GM20000 (cell line): ENCODE results near the gene ALG9.
"Not testable (repeated sequence)": the region's sequence is repeated elsewhere in the genome, so short reads cannot be mapped to it uniquely, and the experiment has no call there.

Source experiments
- DNase-seq: peaks from one replicate; pipeline ENCODE4 v3.0.0; 2012; ENCODE audit warnings: low spot score
- TF ChIP-seq, protein P1 (sequence below): IDR thresholded peaks from 2 replicates; pipeline ENCODE4 v1.5.1; 2012; ENCODE audit warnings: mild to moderate bottlenecking, control low read depth; ENCODE audit errors: extremely low read depth, missing control alignments

Gene ALG9

DNA sequence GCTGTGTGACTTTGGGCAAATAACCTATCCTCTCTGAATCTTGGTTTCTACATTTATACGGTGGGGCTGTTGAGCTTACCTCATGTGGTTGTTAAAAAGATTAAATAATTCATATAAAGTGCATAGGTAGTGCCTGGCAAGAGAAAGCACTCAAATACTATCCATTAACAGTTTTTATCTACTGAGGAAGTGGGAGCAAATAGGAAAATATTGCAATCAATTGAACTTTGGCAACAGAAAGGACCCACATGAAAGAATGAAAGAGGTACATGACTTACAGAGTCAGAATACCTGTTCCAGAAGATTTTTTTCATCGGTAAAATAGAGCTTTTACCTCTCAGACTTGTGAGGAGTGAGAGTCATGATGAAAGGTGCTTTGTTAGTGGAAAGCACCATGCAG is 98.8 kb downstream of the ALG9 start:
- TF ChIP-seq, protein P1, sequence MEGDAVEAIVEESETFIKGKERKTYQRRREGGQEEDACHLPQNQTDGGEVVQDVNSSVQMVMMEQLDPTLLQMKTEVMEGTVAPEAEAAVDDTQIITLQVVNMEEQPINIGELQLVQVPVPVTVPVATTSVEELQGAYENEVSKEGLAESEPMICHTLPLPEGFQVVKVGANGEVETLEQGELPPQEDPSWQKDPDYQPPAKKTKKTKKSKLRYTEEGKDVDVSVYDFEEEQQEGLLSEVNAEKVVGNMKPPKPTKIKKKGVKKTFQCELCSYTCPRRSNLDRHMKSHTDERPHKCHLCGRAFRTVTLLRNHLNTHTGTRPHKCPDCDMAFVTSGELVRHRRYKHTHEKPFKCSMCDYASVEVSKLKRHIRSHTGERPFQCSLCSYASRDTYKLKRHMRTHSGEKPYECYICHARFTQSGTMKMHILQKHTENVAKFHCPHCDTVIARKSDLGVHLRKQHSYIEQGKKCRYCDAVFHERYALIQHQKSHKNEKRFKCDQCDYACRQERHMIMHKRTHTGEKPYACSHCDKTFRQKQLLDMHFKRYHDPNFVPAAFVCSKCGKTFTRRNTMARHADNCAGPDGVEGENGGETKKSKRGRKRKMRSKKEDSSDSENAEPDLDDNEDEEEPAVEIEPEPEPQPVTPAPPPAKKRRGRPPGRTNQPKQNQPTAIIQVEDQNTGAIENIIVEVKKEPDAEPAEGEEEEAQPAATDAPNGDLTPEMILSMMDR, result no peak
- no peak for DNase-seq

DNA sequence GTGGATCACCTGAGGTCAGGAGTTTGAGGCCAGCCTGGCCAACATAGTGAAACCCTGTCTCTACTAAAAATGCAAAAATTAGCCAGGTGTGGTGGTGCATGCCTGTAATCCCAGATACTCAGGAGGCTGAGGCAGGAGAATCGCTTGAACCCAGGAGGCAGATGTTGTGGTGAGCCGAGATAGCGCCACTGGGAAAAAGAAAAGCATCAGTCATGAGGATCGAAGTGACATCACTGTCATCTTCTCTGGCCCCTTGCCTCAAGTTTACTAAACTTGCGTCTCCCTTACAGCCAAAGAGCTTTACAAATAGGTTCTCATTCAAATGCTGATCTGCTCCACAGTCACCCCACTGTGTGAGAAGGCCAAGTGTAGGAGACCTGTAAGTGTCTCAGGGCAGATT is 100.2 kb downstream of the ALG9 start:
- DNase-seq, result not testable (repeated sequence)

DNA sequence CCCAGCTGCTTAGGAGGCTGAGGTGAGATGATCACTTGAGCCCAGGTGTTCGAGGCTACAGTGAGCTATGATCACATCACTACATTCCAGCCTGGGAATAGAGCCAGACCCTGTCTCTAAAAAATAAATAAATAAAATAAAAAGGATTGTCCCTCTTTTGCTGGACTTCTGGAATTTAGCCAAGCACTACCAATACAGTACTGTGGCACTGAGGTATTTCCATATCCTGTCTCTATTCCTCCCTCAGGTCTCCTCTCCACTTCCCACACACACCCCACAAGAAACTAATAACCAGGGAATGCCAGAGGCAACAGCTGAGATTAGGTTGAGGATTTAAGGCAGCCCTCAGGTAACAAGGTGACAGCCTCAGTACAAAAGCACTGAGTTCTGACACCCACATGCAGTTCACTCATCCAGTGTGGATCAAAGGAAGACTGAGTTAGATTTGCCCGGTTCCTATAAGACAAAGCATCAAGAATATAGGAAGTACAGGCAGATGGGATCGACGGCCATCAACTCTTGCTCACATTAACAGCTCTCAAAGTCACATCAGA is 100.7 kb downstream of the ALG9 start:
- TF ChIP-seq, protein P1, result no peak
- DNase-seq, result no peak

DNA sequence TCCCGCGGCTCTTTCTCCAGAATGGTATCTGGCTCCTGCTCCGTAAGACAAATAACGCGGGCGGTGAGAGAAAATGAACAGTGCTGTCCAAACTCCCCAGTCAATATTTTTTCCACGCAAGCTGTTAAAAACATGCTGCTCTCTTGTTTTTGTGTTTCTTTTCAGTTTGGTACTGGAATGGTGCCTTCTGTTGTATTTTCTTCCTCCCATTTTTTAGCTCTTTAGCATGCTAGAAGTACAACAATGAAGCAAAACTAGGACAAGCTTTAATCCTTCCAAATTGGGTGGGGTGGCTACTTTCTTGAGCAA is 104.6 kb downstream of the ALG9 start:
- DNase-seq, result peak; percentile 25
- TF ChIP-seq, protein P1, result no peak

DNA sequence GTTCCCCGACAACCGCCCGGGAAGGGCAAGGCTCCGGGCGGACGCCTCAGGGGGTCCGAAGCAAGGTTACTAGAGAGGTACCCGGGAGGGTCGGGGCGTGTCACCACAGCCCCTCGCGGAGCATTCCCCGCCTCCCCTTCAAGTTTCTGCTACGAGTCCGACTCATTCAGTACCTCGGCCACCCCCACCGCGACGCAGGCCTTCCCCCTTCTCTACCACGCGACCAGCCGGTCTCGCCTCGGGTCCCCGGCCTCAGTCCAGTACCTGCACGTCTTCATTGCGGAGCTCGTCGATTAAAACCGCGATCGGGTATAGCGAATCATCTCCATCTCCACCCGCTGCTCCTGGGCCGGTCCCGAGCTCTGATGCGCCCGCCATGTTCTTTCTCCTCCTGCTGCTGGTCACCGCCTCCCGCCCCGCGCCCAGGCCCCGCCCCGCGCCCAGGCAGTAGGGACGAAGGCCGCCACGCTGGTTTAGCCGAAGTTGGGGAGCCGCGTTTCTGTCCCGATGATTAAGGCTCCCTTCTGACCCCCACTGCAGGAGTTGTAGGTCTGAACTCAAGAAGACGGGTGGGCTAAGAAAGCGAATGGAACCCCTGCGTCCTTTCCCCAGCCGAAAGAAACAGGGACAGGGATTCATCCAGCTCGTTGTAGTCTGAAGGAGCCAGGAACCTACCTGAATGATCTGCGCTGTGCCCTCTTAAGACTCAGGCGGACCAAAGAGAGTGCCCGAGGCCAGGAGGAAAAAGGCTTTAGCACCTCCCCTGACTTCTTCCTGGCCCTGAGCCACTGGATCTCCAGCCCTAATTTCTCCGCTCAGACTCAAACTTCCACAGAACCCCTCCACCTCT is 105.2 kb downstream of the ALG9 start, which contains the start of gene PPP2R1B:
PPP2R1B (minus strand) TSS at position 406 of the 850 bp plus-strand sequence; CDS start at position 378, 28 bp downstream.
- peak; percentile 98 for DNase-seq
- TF ChIP-seq, protein P1, result no peak

DNA sequence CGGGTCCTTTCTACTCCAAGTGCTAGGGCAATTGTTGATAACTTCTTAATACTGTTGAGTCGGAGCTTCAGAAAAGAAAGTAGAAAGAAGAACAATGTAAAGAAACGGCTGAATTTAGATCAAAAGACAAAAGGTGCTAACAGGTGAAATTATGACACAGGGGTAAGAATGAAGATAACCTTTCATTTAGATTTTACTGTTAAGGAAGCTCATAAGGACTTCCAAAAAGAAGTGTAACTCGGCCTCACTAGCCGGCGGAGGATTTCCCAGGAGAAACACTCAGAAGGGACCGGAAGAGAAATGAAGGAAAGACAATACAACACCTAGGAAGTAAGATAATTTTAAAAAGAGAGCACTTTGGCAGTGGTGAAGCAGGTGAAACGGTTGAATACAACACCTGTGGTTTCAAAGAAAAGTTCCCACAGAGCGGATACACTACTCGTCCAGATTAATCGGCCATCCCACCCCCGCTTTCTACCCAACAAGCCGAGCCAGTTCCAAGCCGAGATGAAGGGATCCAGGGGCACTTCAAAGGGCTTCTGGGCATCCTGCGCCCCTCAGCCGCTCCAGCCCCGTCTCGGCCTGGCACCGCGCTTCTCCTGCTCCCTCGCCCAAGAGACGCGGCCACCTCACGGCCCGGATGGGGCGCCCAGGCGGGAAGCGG is 105.9 kb downstream of the ALG9 start:
- peak; percentile 62 for DNase-seq

DNA sequence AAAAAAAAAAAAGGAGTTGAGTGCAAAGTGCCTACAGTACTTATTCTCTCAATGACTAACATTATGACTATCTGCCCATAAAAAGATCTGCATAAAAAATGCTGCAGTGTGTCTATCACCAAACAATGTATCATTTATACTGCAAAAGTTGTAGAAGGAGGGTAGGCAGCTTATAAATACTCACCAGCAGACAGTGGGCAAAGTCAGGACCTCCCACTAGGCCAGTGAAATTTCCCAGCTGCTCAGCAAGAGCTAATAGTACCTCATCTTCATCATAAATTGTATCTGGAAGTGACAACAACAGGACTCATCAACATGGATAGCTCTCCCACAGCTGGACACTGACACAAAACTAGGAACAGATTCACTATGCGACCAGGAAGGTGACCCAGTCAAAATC is 106.8 kb downstream of the ALG9 start:
- TF ChIP-seq, protein P1, result no peak
- no peak for DNase-seq

More for the DNA sequence above, 105.9 kb downstream of the ALG9 start:
- TF ChIP-seq, protein P1, result no peak
